Small intestine (tissue), 7 donors: Measurements from ENCODE around the gene NOL9. TPM values are rescaled to one million over a fixed set of nuclear protein-coding genes. Genes with fewer than 3 reads are reported as not detected.

ENCODE experiments used
- DNase-seq, 2 donors: peaks; one replicate each; pipeline versions ENCODE4 v3.0.0 to v3.0.0-alpha.2; 2013
- FAIRE-seq: peaks from 2 replicates; lab custom pipeline; 2012; peaks lifted over from hg19 to GRCh38; lab: Jason Lieb, UNC
- H3K27ac ChIP-seq, 3 donors: one replicate each; pipeline ENCODE4 v1.5.1; 2013; ENCODE audit warnings: low read length in 2 of 3, mild to moderate bottlenecking in 2 of 3, control low read depth in 1 of 3, inconsistent platforms in 1 of 3, low read depth in 1 of 3, moderate library complexity in 1 of 3
- H3K27me3 ChIP-seq, 3 donors: one replicate each; pipeline ENCODE4 v1.6.1; 2013; ENCODE audit warnings: low read length in 3 of 3, inconsistent platforms in 1 of 3; ENCODE audit not compliant: control insufficient read depth in 3 of 3, insufficient read depth in 3 of 3
- H3K36me3 ChIP-seq, 3 donors: one replicate each; pipeline ENCODE4 v1.6.1; 2013; ENCODE audit warnings: low read length in 3 of 3, inconsistent platforms in 1 of 3, low read depth in 1 of 3, mild to moderate bottlenecking in 1 of 3, moderate library complexity in 1 of 3; ENCODE audit not compliant: control insufficient read depth in 3 of 3, insufficient read depth in 2 of 3
- H3K4me1 ChIP-seq, 3 donors: one replicate each; pipeline ENCODE4 v1.6.1; 2013; ENCODE audit warnings: low read length in 2 of 3, inconsistent platforms in 1 of 3, low read depth in 1 of 3, mild to moderate bottlenecking in 1 of 3, moderate library complexity in 1 of 3; ENCODE audit not compliant: control insufficient read depth in 3 of 3, insufficient read depth in 2 of 3
- H3K4me3 ChIP-seq, 3 donors: one replicate each; pipeline ENCODE4 v1.5.1; 2013; ENCODE audit warnings: low read length in 3 of 3, control low read depth in 1 of 3, inconsistent platforms in 1 of 3, low read depth in 1 of 3, mild to moderate bottlenecking in 1 of 3, moderate library complexity in 1 of 3
- H3K9me3 ChIP-seq, 2 donors: one replicate each; pipeline ENCODE4 v1.6.1; 2013; ENCODE audit warnings: low read depth in 1 of 2, low read length in 1 of 2; ENCODE audit not compliant: control insufficient read depth in 2 of 2, insufficient read depth in 1 of 2
- WGBS, 3 donors: extraction: QIAGEN DNeasy Blood & Tissue Kit; methylation state at CpG; one replicate each; pipeline ENCODE4 v1.1.7; 2013; 5-methylcytosine and 5-hydroxymethylcytosine counted together
- polyA plus RNA-seq, 4 donors: library from polyadenylated mRNA; stranded (reverse) in 3 of 4; unstranded in 1 of 4; fragments of 200-250 nt in 3 of 4; fragments of 120-200 nt in 1 of 4; gene quantifications; one replicate each; pipeline versions ENCODE4 v1.2.1 to v1.2.3, GENCODE V29; 2013
- donor health status: healthy with polysubstance abuse.
- donor health status: control.
- donor health status: control.
- donor health status: Bipolar disorder and iron deficiency.
- donor health status: healthy.

The NOL9 gene
- polyA plus RNA-seq, 4 donors, result 1.6 to 12.1 (median 3.9) TPM

GRCh38 chr1:6491480-6491962 lies 62.8 kb downstream of the NOL9 start, which contains the start of gene PLEKHG5:
Gene PLEKHG5, minus strand, starts transcription at chr1:6491667. Its CDS starts 14,096 bp downstream, at chr1:6477571.
- peak within 1 kb of the TSS; percentile 18 to 84 (median 26) for H3K27ac ChIP-seq
- FAIRE-seq (no peak), DNase-seq (peak in 1 of 2 donors; percentile 27)
- no peaks in the 10 kb centered on the region for H3K9me3 ChIP-seq
- H3K36me3 ChIP-seq, result no peaks in the 10 kb centered on the region
- H3K4me3 ChIP-seq, result peak within 1 kb of the TSS; percentile 51 to 81 (median 66)
- H3K4me1 ChIP-seq, result peaks cover 0 to 21% (median 1%) of the 10 kb centered on the region in 3 donors
- 48 to 63% (median 56%) methylated on average over 6 of the region's 6 CpGs for WGBS, 3 donors
- H3K27me3 ChIP-seq, result no peaks in the 10 kb centered on the region

- no peak for DNase-seq
- FAIRE-seq, result no peak
- Histone ChIP-seq H3K36me3 (no peaks in the 10 kb centered on the region), H3K27ac (peak overlapping the region in 2 of 3 donors; percentile 26 to 84), H3K4me1 (peaks cover 0 to 21% (median 0%) of the 10 kb centered on the region in 3 donors), H3K4me3 (peak overlapping the region; percentile 51 to 81 (median 66)), H3K27me3 (peaks cover 0 to under 1% (median 0%) of the 10 kb centered on the region in 3 donors), H3K9me3 (no peaks in the 10 kb centered on the region)
- WGBS, 3 donors, result 17 to 44% (median 27%) methylated on average over 6 of the region's 6 CpGs
Observed at GRCh38 chr1:6491081-6491449, 63.2 kb downstream of the NOL9 start.

GRCh38 chr1:6490181-6491080 lies 63.9 kb downstream of the NOL9 start:
- H3K27me3 ChIP-seq, result peaks cover 0 to 6% (median 0%) of the 10 kb centered on the region in 3 donors
- WGBS, 3 donors, result 1 to 2% (median 1%) methylated on average over 64 to 70 of the region's 70 CpGs
- H3K36me3 ChIP-seq, result no peaks in the 10 kb centered on the region
- peaks cover 0 to 24% (median 0%) of the 10 kb centered on the region in 3 donors for H3K4me1 ChIP-seq
- peak overlapping the region; percentile 18 to 84 (median 26) for H3K27ac ChIP-seq
- H3K4me3 ChIP-seq, result peak overlapping the region; percentile 51 to 81 (median 66)
- FAIRE-seq, result no peak
- DNase-seq, result peak; percentile 72 to 90
- no peaks in the 10 kb centered on the region for H3K9me3 ChIP-seq

GRCh38 chr1:6489799-6490180 lies 64.5 kb downstream of the NOL9 start:
- Histone ChIP-seq H3K27me3 (peaks cover 0 to 9% (median 3%) of the 10 kb centered on the region in 3 donors), H3K27ac (peak overlapping the region in 1 of 3 donors; percentile 84), H3K4me3 (peak overlapping the region; percentile 51 to 81 (median 66)), H3K36me3 (no peaks in the 10 kb centered on the region), H3K4me1 (peaks cover 0 to 27% (median 0%) of the 10 kb centered on the region in 3 donors), H3K9me3 (no peaks in the 10 kb centered on the region)
- FAIRE-seq (no peak), DNase-seq (peak; percentile 74 to 89)
- 10 to 12% (median 11%) methylated on average over 21 of the region's 21 CpGs for WGBS, 3 donors

- Histone ChIP-seq H3K9me3 (no peaks in the 10 kb centered on the region), H3K4me1 (peaks cover 0 to 31% (median 0%) of the 10 kb centered on the region in 3 donors), H3K27me3 (peaks cover 0 to 13% (median 7%) of the 10 kb centered on the region in 3 donors), H3K27ac (no peak overlapping the region), H3K36me3 (no peaks in the 10 kb centered on the region), H3K4me3 (no peak overlapping the region)
- no peak for DNase-seq
- 54 to 76% (median 68%) methylated on average over 9 of the region's 9 CpGs for WGBS, 3 donors
- FAIRE-seq, result no peak
Observed at GRCh38 chr1:6489383-6489765, 64.9 kb downstream of the NOL9 start.

GRCh38 chr1:6488602-6489382 lies 65.5 kb downstream of the NOL9 start:
- Histone ChIP-seq H3K27ac (no peak overlapping the region), H3K4me3 (no peak overlapping the region), H3K9me3 (no peaks in the 10 kb centered on the region), H3K4me1 (peaks cover 0 to 34% (median 0%) of the 10 kb centered on the region in 3 donors), H3K36me3 (no peaks in the 10 kb centered on the region), H3K27me3 (peaks cover 0 to 13% (median 7%) of the 10 kb centered on the region in 3 donors)
- DNase-seq, result peak; percentile 24 to 46
- WGBS, 3 donors, result 62 to 76% (median 70%) methylated on average over 13 of the region's 13 CpGs
- FAIRE-seq, result no peak

GRCh38 chr1:6487804-6488484 lies 66.4 kb downstream of the NOL9 start:
- Histone ChIP-seq H3K9me3 (no peaks in the 10 kb centered on the region), H3K36me3 (no peaks in the 10 kb centered on the region), H3K27me3 (peaks cover 0 to 13% (median 7%) of the 10 kb centered on the region in 3 donors), H3K27ac (no peak overlapping the region), H3K4me1 (peaks cover 0 to 40% (median 0%) of the 10 kb centered on the region in 3 donors), H3K4me3 (no peak overlapping the region)
- FAIRE-seq (no peak), DNase-seq (no peak)
- WGBS, 3 donors, result 83 to 89% (median 85%) methylated on average over 14 of the region's 14 CpGs
